ENCODE measurements around the gene SEC31B. TPM values are rescaled to one million over a fixed set of nuclear protein-coding genes. Genes with fewer than 3 reads are reported as not detected.

Gene SEC31B
- total and polyA plus RNA-seq, 2 of the 8 experiments (the other 6 are each of a cell fraction or from before 2014, with no cell fraction given) = 4.1 to 5.3 TPM

DNA sequence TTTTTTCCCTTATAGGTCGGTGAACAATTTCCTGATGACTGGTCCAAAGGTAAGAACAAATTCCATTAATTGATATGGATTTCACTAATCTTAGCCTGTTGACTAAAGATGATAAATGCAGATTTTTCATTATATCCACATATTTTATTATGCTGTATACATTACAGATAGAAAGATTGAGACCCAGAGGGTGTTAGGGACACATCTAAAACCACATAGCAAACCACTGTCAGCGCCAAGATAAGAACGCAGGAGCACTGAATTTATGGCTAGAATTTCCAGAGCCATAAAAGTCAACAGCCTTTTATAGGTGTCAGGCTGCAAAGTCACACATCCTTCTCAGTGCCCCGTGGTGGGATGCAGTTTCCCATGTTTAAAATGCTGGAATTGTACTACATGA lies 40.6 kb downstream of the SEC31B start:
- no peak overlapping the region for H2BK15ac ChIP-seq (ENCODE audit: low read length)
- H3K4ac ChIP-seq (replicated peaks; ENCODE audit: insufficient read length, low read depth, low read length) = no peak overlapping the region
- TF ChIP-seq JUN (IDR thresholded peaks at IDR 0.05; ENCODE audit: low read depth, low read length) (no peak), KDM1A (IDR thresholded peaks at IDR 0.05; ENCODE audit: borderline replicate concordance, low read length) (no peak), EZH2 (IDR thresholded peaks at IDR 0.05; ENCODE audit: low read depth, low read length, severe bottlenecking) (no peak), JUND (IDR thresholded peaks at IDR 0.05; ENCODE audit: low read length) (no peak), YY1 (IDR thresholded peaks at IDR 0.05; ENCODE audit: low read depth, low read length) (no peak), NRF1 (IDR thresholded peaks at IDR 0.05; ENCODE audit: low read depth, low read length) (no peak)
- TF ChIP-seq, protein P1, sequence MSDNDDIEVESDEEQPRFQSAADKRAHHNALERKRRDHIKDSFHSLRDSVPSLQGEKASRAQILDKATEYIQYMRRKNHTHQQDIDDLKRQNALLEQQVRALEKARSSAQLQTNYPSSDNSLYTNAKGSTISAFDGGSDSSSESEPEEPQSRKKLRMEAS (IDR thresholded peaks at IDR 0.05) = no peak
- TF ChIP-seq, protein P2, sequence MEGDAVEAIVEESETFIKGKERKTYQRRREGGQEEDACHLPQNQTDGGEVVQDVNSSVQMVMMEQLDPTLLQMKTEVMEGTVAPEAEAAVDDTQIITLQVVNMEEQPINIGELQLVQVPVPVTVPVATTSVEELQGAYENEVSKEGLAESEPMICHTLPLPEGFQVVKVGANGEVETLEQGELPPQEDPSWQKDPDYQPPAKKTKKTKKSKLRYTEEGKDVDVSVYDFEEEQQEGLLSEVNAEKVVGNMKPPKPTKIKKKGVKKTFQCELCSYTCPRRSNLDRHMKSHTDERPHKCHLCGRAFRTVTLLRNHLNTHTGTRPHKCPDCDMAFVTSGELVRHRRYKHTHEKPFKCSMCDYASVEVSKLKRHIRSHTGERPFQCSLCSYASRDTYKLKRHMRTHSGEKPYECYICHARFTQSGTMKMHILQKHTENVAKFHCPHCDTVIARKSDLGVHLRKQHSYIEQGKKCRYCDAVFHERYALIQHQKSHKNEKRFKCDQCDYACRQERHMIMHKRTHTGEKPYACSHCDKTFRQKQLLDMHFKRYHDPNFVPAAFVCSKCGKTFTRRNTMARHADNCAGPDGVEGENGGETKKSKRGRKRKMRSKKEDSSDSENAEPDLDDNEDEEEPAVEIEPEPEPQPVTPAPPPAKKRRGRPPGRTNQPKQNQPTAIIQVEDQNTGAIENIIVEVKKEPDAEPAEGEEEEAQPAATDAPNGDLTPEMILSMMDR (IDR thresholded peaks at IDR 0.05; ENCODE audit: control extremely low read depth in 1 of 3, insufficient read depth in 1 of 3, low read depth in 1 of 3, low read length in 3 of 3) = no peak
- H3K27me3 ChIP-seq (replicated peaks in 1 of 4; ENCODE audit: control insufficient read depth in 3 of 4, extremely low read depth in 1 of 4, insufficient read depth in 3 of 4, low read length in 3 of 4) = peaks cover 45 to 60% (median 51%) of the 10 kb centered on the region in 4 experiments
- no peak overlapping the region for H2AFZ ChIP-seq (ENCODE audit: low read length)
- peaks cover 5 to 7% of the 10 kb centered on the region in 2 experiments for H4K20me1 ChIP-seq (replicated peaks in 1 of 2; ENCODE audit: control insufficient read depth in 1 of 2, insufficient read depth in 2 of 2, low read length in 2 of 2)
- no peak overlapping the region for H2BK120ac ChIP-seq (replicated peaks; ENCODE audit: low read depth, low read length)
- DNase-seq (ENCODE audit: low read depth in 1 of 2, low spot score in 2 of 2) (no peak), FAIRE-seq (no peak)
- H3K18ac ChIP-seq (ENCODE audit: extremely low read depth, low read length) = no peak overlapping the region
- peaks cover 9% of the 10 kb centered on the region for H3K23me2 ChIP-seq (ENCODE audit: low read depth, low read length)
- H4K91ac ChIP-seq (replicated peaks; ENCODE audit: insufficient read length, low read length) = no peak overlapping the region
- H3K4me3 ChIP-seq (ENCODE audit: extremely low read depth in 1 of 4, insufficient read depth in 2 of 4, low read depth in 3 of 4, low read length in 4 of 4) = no peak overlapping the region
- 83% methylated on average over 4 of the region's 4 CpGs; no CpG with 5 or more reads in 1 of the 2 experiments for WGBS, 2 experiments (ENCODE audit: extremely low coverage in 1 of 2, insufficient coverage in 1 of 2, insufficient read length in 1 of 2, insufficient replicate concordance in 2 of 2, low coverage in 1 of 2, low lambda C conversion rate in 2 of 2, missing lambda C conversion rate in 1 of 2)
- H2AK5ac ChIP-seq (ENCODE audit: low read depth, low read length) = no peak overlapping the region
- H3K36me3 ChIP-seq (ENCODE audit: control insufficient read depth in 2 of 4, insufficient read depth in 4 of 4, low read length in 3 of 4) = no peaks in the 10 kb centered on the region; a peak in 1 of 8 replicates
- ChIA-PET CTCF (ENCODE audit: partially characterized antibody) (interaction anchor here (0.8 to 10.7 kb wide), 4 partner anchors 10 to 38 kb away, joined by 3 to 163 read pairs (median 112); partner anchors contain the start of gene SEC31B), POLR2A (ENCODE audit: partially characterized antibody) (no interaction called here)
- no peak overlapping the region for H3K4me2 ChIP-seq (ENCODE audit: insufficient read depth in 1 of 2, low read depth in 2 of 2, low read length in 2 of 2)
- no peak overlapping the region for H4K5ac ChIP-seq (ENCODE audit: insufficient read length, low read depth, low read length)
- no peak overlapping the region for H2BK5ac ChIP-seq (ENCODE audit: low read depth, low read length)
- H2BK12ac ChIP-seq (ENCODE audit: low read depth, low read length) = no peak overlapping the region
- H3K4me1 ChIP-seq (replicated peaks in 1 of 4; ENCODE audit: control insufficient read depth in 3 of 4, insufficient read depth in 4 of 4, low read length in 3 of 4) = peaks cover 0 to 10% (median 8%) of the 10 kb centered on the region in 4 experiments; a peak in 6 of 7 replicates
- no peaks in the 10 kb centered on the region for H3K79me2 ChIP-seq (ENCODE audit: control insufficient read depth in 1 of 2, insufficient read depth in 2 of 2, low read length in 2 of 2)
- no peak overlapping the region for H3K23ac ChIP-seq (ENCODE audit: insufficient read length)
- H3K9ac ChIP-seq (replicated peaks in 1 of 4; ENCODE audit: extremely low read depth in 1 of 4, low read depth in 3 of 4, low read length in 3 of 4) = no peak overlapping the region
- no peak overlapping the region for H2BK20ac ChIP-seq (ENCODE audit: low read length)
- H3K14ac ChIP-seq (ENCODE audit: insufficient read length) = no peak overlapping the region
- no peak overlapping the region for H3K27ac ChIP-seq (ENCODE audit: low read depth, low read length)
- H3K9me3 ChIP-seq (ENCODE audit: insufficient read depth in 2 of 2, low read depth in 1 of 2, low read length in 1 of 2) = no peaks in the 10 kb centered on the region
- no peak overlapping the region for H4K8ac ChIP-seq (ENCODE audit: extremely low read depth, insufficient read depth, low read length)
- no peak overlapping the region for H3K56ac ChIP-seq (replicated peaks; ENCODE audit: insufficient read length, low read depth, low read length)
- no peaks in the 10 kb centered on the region for H3K79me1 ChIP-seq (ENCODE audit: low read depth, low read length)

Measured in H1 (cell line).